H1 (cell line): Measurements from ENCODE around the gene ENTREP3. TPM values are rescaled to one million over a fixed set of nuclear protein-coding genes. Genes with fewer than 3 reads are reported as not detected.

Experiments
- CTCF ChIA-PET: fragments of 300-600 bp; sonication (Branson Sonifier 250); formaldehyde crosslinking; loops from one replicate; lab custom pipeline; 2021; ENCODE audit not compliant: partially characterized antibody; lab: Charles Lee
- POLR2A ChIA-PET: fragments of 300-600 bp; sonication (Branson Sonifier 250); formaldehyde crosslinking; loops from one replicate; lab custom pipeline; 2021; ENCODE audit warnings: inconsistent platforms; ENCODE audit not compliant: partially characterized antibody; lab: Charles Lee
- DNase-seq, 2 experiments: peaks; one replicate each; pipeline versions ENCODE4 v3.0.0 to v3.0.0-alpha.2; 2010 to 2022; ENCODE audit warnings: low spot score in 2 of 2, low read depth in 1 of 2, mixed read lengths in 1 of 2
- FAIRE-seq: peaks from 2 replicates; lab custom pipeline; 2011; peaks lifted over from hg19 to GRCh38; lab: Jason Lieb, UNC
- H2AFZ ChIP-seq: 2 replicates; pipeline ENCODE4 v1.8.1; 2012; ENCODE audit warnings: low read length, inconsistent platforms
- H2AK5ac ChIP-seq: 2 replicates; pipeline ENCODE4 v1.6.1; 2013; ENCODE audit warnings: low read depth, low read length
- H2BK120ac ChIP-seq: replicated peaks from 2 replicates; pipeline ENCODE3; 2013; ENCODE audit warnings: low read depth, low read length, inconsistent platforms
- H2BK12ac ChIP-seq: 2 replicates; pipeline ENCODE4 v1.6.1; 2013; ENCODE audit warnings: low read depth, low read length
- H2BK15ac ChIP-seq: 2 replicates; pipeline ENCODE4 v1.6.1; 2013; ENCODE audit warnings: low read length
- H2BK20ac ChIP-seq: 2 replicates; pipeline ENCODE4 v1.6.1; 2013; ENCODE audit warnings: low read length
- H2BK5ac ChIP-seq: 2 replicates; pipeline ENCODE4 v1.6.1; 2013; ENCODE audit warnings: low read depth, low read length
- H3K14ac ChIP-seq: 2 replicates; pipeline ENCODE4 v1.6.1; 2013; ENCODE audit warnings: inconsistent platforms; ENCODE audit not compliant: insufficient read length
- H3K18ac ChIP-seq: 2 replicates; pipeline ENCODE4 v1.6.1; 2013; ENCODE audit warnings: low read length; ENCODE audit errors: extremely low read depth
- H3K23ac ChIP-seq: 2 replicates; pipeline ENCODE4 v1.6.1; 2013; ENCODE audit warnings: inconsistent platforms; ENCODE audit not compliant: insufficient read length
- H3K23me2 ChIP-seq: 2 replicates; pipeline ENCODE4 v1.6.1; 2013; ENCODE audit warnings: low read depth, low read length
- H3K27ac ChIP-seq: 2 replicates; pipeline ENCODE4 v1.6.1; 2011; ENCODE audit warnings: low read depth, low read length, inconsistent platforms
- H3K27me3 ChIP-seq, 4 experiments: replicated peaks in 1 of 4; 1 replicate in 1 of 4; 2 replicates in 3 of 4; pipeline versions ENCODE4 v1.6.1 to v1.8.1; 2011 to 2013; ENCODE audit warnings: low read length in 3 of 4, mild to moderate bottlenecking in 3 of 4, inconsistent platforms in 2 of 4, mixed read lengths in 2 of 4, moderate library complexity in 1 of 4; ENCODE audit not compliant: control insufficient read depth in 3 of 4, insufficient read depth in 3 of 4; ENCODE audit errors: extremely low read depth in 1 of 4
- H3K36me3 ChIP-seq, 4 experiments: 2 replicates each; pipeline versions ENCODE4 v1.6.1 to v1.8.1; 2011 to 2013; ENCODE audit warnings: mild to moderate bottlenecking in 4 of 4, low read length in 3 of 4, moderate library complexity in 2 of 4, control low read depth in 1 of 4, inconsistent platforms in 1 of 4; ENCODE audit not compliant: insufficient read depth in 4 of 4, control insufficient read depth in 2 of 4
- H3K4ac ChIP-seq: replicated peaks from 2 replicates; pipeline ENCODE3; 2013; ENCODE audit warnings: low read length, low read depth, mixed read lengths, inconsistent platforms; ENCODE audit not compliant: insufficient read length
- H3K4me1 ChIP-seq, 4 experiments: replicated peaks in 1 of 4; 1 replicate in 1 of 4; 2 replicates in 3 of 4; pipeline versions ENCODE4 v1.6.1 to v1.8.1; 2011 to 2013; ENCODE audit warnings: low read length in 3 of 4, inconsistent platforms in 2 of 4, mixed read lengths in 1 of 4; ENCODE audit not compliant: insufficient read depth in 4 of 4, control insufficient read depth in 3 of 4
- H3K4me2 ChIP-seq, 2 experiments: 2 replicates each; pipeline versions ENCODE4 v1.6.1 to v1.8.1; 2011 to 2013; ENCODE audit warnings: low read depth in 2 of 2, low read length in 2 of 2, control low read depth in 1 of 2, inconsistent platforms in 1 of 2, mild to moderate bottlenecking in 1 of 2; ENCODE audit not compliant: insufficient read depth in 1 of 2
- H3K4me3 ChIP-seq, 4 experiments: fragments of 200-600, 300-600 bp in 1 of 4; sonication (generic), shearing (Covaris generic), sonication (Bioruptor Twin) in 1 of 4; 2 replicates each; pipeline versions ENCODE4 v1.5.1 to v1.8.1; 2011 to 2016; ENCODE audit warnings: low read length in 4 of 4, low read depth in 3 of 4, control low read depth in 2 of 4, inconsistent platforms in 2 of 4, mild to moderate bottlenecking in 2 of 4, mixed read lengths in 1 of 4, moderate library complexity in 1 of 4; ENCODE audit not compliant: insufficient read depth in 2 of 4; ENCODE audit errors: extremely low read depth in 1 of 4
- H3K56ac ChIP-seq: replicated peaks from 2 replicates; pipeline ENCODE3; 2013; ENCODE audit warnings: low read depth, mild to moderate bottlenecking, mixed read lengths, low read length, inconsistent platforms; ENCODE audit not compliant: insufficient read length
- H3K79me1 ChIP-seq: 2 replicates; pipeline ENCODE4 v1.6.1; 2013; ENCODE audit warnings: low read depth, low read length, control low read depth
- H3K79me2 ChIP-seq, 2 experiments: 2 replicates each; pipeline versions ENCODE4 v1.6.1 to v1.8.1; 2012 to 2013; ENCODE audit warnings: low read length in 2 of 2, mild to moderate bottlenecking in 2 of 2, inconsistent platforms in 1 of 2; ENCODE audit not compliant: insufficient read depth in 2 of 2, control insufficient read depth in 1 of 2
- H3K9ac ChIP-seq, 4 experiments: replicated peaks in 1 of 4; 1 replicate in 1 of 4; 2 replicates in 3 of 4; pipeline versions ENCODE4 v1.6.1 to v1.8.1; 2011 to 2013; ENCODE audit warnings: low read depth in 3 of 4, low read length in 3 of 4, control low read depth in 2 of 4, mild to moderate bottlenecking in 2 of 4, moderate library complexity in 2 of 4, inconsistent platforms in 1 of 4; ENCODE audit errors: extremely low read depth in 1 of 4
- H3K9me3 ChIP-seq, 2 experiments: 2 replicates each; pipeline versions ENCODE4 v1.6.1 to v1.8.1; 2012 to 2013; ENCODE audit warnings: mild to moderate bottlenecking in 2 of 2, moderate library complexity in 2 of 2, control low read depth in 1 of 2, inconsistent platforms in 1 of 2, low read depth in 1 of 2, low read length in 1 of 2, mixed read lengths in 1 of 2; ENCODE audit not compliant: insufficient read depth in 2 of 2
- H4K20me1 ChIP-seq, 2 experiments: replicated peaks in 1 of 2; 2 replicates each; pipeline versions ENCODE3 to v1.8.1; 2011 to 2013; ENCODE audit warnings: inconsistent platforms in 2 of 2, low read length in 2 of 2, mild to moderate bottlenecking in 1 of 2; ENCODE audit not compliant: insufficient read depth in 2 of 2, control insufficient read depth in 1 of 2
- H4K5ac ChIP-seq: 2 replicates; pipeline ENCODE4 v1.6.1; 2013; ENCODE audit warnings: low read length, low read depth, mixed read lengths, inconsistent platforms; ENCODE audit not compliant: insufficient read length
- H4K8ac ChIP-seq: 2 replicates; pipeline ENCODE4 v1.8.0; 2013; ENCODE audit warnings: mild to moderate bottlenecking, moderate library complexity, low read length, inconsistent platforms; ENCODE audit not compliant: insufficient read depth; ENCODE audit errors: extremely low read depth
- H4K91ac ChIP-seq: replicated peaks from 2 replicates; pipeline ENCODE3; 2013; ENCODE audit warnings: low read length, mixed read lengths, inconsistent platforms; ENCODE audit not compliant: insufficient read length
- CHD1 ChIP-seq: IDR thresholded peaks from 2 replicates; pipeline ENCODE4 v1.6.1; 2012; ENCODE audit warnings: low read depth, low read length, improper control_type of control experiment
- FOSL1 ChIP-seq: IDR thresholded peaks from 2 replicates; pipeline ENCODE4 v1.6.1; 2011; ENCODE audit warnings: mild to moderate bottlenecking, low read depth, low read length, moderate library complexity; ENCODE audit not compliant: insufficient read depth
- POLR2AphosphoS5 ChIP-seq: IDR thresholded peaks from 2 replicates; pipeline ENCODE4 v1.6.1; 2011; ENCODE audit warnings: low read depth, low read length
- POU5F1 ChIP-seq: IDR thresholded peaks from 2 replicates; pipeline ENCODE4 v1.6.1; 2011; ENCODE audit warnings: low read depth, mild to moderate bottlenecking, low read length, moderate library complexity
- SAP30 ChIP-seq: fragments of 300-600 bp; sonication (generic); IDR thresholded peaks from 2 replicates; pipeline ENCODE4 v1.7.1; 2012; ENCODE audit warnings: low read length, moderate library complexity, mild to moderate bottlenecking, inconsistent platforms; ENCODE audit not compliant: insufficient read depth, insufficient replicate concordance
- SP4 ChIP-seq: IDR thresholded peaks from 2 replicates; pipeline ENCODE4 v1.6.1; 2012; ENCODE audit warnings: low read length, inconsistent platforms
- TAF1 ChIP-seq: IDR thresholded peaks from 2 replicates; pipeline ENCODE4 v1.6.1; 2011; ENCODE audit warnings: mild to moderate bottlenecking, low read depth, low read length
- YY1 ChIP-seq: IDR thresholded peaks from 2 replicates; pipeline ENCODE4 v1.6.1; 2011; ENCODE audit warnings: low read depth, mild to moderate bottlenecking, low read length
- WGBS, 2 experiments: shearing (Covaris generic) in 1 of 2; methylation state at CpG; one replicate each; pipeline versions ENCODE4 v1.1.6 to v1.1.7; 2013 to 2015; ENCODE audit warnings: low lambda C conversion rate in 2 of 2, mixed read lengths in 2 of 2, inconsistent platforms in 1 of 2, low coverage in 1 of 2, missing lambda C conversion rate in 1 of 2; ENCODE audit not compliant: insufficient replicate concordance in 2 of 2, insufficient coverage in 1 of 2, insufficient read length in 1 of 2; ENCODE audit errors: extremely low coverage in 1 of 2, missing lambda C conversion rate in 1 of 2; 5-methylcytosine and 5-hydroxymethylcytosine counted together
- polyA plus RNA-seq, 7 experiments: library from polyadenylated mRNA; depleted of rRNA in 3 of 7; stranded (reverse) in 5 of 7; unstranded in 2 of 7; fragments of >200 nt in 5 of 7; fragments of 200-250 nt in 2 of 7; gene quantifications; 1 replicate in 5 of 7; 2 replicates in 1 of 7; 4 replicates in 1 of 7; pipeline versions ENCODE4 v1.2.1 to v1.2.3, GENCODE V29; 2011 to 2013; ENCODE audit warnings: missing spikeins in 2 of 7, mixed read lengths in 2 of 7
- total RNA-seq: library from RNA; stranded (reverse); fragmentation: NEBNext Ultra II Directional; extraction: Animal tissue kit (Norgen Biotek cat#: 25700); gene quantifications from 2 replicates; pipeline ENCODE4 v1.2.1, GENCODE V29; 2021
- TF ChIP-seq, protein P1 (sequence below): IDR thresholded peaks from 2 replicates; pipeline ENCODE4 v1.6.1; 2011; ENCODE audit warnings: low read length, improper control_type of control experiment

ENTREP3 gene
- total and polyA plus RNA-seq, 2 of the 8 experiments (the other 6 are each of a cell fraction or from before 2014, with no cell fraction given), result 22.8 to 52.2 TPM

DNA sequence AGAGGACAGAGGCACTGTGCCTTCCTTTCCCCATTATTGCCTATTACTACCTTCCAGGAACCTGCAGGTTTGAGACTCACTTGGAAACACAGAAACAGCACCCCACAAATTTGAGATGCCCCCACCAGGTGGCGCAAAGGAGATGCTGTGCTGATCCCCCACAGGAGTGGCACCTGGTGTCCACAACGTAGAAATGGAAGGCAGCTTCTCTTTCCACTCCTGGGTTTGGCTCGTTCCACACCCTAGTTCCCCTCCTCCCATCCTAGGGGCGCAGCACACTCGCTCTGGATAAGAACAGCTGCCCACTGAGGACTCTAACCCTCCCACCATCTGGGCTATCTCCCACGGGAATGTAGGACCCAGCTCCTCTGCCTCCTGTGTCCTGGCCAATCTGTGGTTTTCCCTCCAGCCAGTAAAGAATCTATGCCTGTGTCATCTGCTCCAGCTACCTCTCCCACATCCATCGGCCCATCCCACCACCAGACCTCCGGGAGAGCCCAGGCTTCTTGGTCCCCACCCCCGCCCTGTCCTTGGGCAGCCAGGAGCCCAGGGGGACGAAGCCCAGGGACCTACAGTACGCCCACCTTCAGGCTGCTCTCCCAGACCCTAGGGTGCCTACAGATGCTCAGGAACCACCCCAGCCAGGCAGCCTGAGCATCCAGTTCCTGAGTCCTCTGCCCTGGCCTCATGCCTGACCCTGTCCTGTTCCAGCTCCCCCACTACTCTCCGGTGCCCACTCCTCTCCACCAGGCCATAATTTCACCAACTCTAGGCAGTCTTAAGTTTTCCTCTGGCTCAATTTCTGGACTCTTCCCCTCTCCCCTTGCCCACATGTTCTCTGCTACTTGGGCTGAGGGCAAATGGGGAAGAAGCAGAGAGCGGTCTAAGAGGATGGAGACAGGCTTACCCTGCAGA lies 48.1 kb downstream of the ENTREP3 start:
- Histone ChIP-seq H4K5ac (peak overlapping the region; percentile 70), H3K4ac (peak overlapping the region; percentile 36), H3K56ac (no peak overlapping the region), H3K4me3 (peak overlapping the region; percentile 25 to 86 (median 32); a peak in 6 of 8 replicates), H4K20me1 (peaks cover 6 to 8% of the 10 kb centered on the region in 2 experiments), H3K18ac (peak overlapping the region; percentile 26; the same call in 1 of the 2 replicates), H4K91ac (peak overlapping the region; percentile 20), H2BK20ac (no peak overlapping the region; the same call in 1 of the 2 replicates), H3K27ac (peak overlapping the region; percentile 45; the same call in 1 of the 2 replicates), H3K14ac (no peak overlapping the region), H3K4me2 (peak overlapping the region; percentile 91 to 99), H3K79me2 (no peaks in the 10 kb centered on the region), H2BK15ac (no peak overlapping the region; the same call in 1 of the 2 replicates), H3K27me3 (peaks cover 0 to 3% (median 0%) of the 10 kb centered on the region in 4 experiments; a peak in 2 of 7 replicates), H3K9ac (peak overlapping the region in 3 of 4 experiments; percentile 38 to 63 (median 54); a peak in 5 of 7 replicates), H2AFZ (no peak overlapping the region), H4K8ac (no peak overlapping the region; the same call in 1 of the 2 replicates), H3K4me1 (peaks cover 3 to 20% (median 12%) of the 10 kb centered on the region in 4 experiments), H2BK5ac (no peak overlapping the region), H3K79me1 (no peaks in the 10 kb centered on the region), H3K36me3 (peaks cover 4 to 24% (median 12%) of the 10 kb centered on the region in 4 experiments; a peak in 7 of 8 replicates), H3K23ac (no peak overlapping the region), H3K23me2 (peaks cover 17% of the 10 kb centered on the region), H2BK12ac (peak overlapping the region; percentile 51; the same call in 1 of the 2 replicates), H2AK5ac (0 out of 2 replicates have a peak overlapping the region, but pooled peaks have one; percentile 11), H2BK120ac (no peak overlapping the region), H3K9me3 (no peaks in the 10 kb centered on the region)
- ChIA-PET POLR2A (interaction anchor here (0.6 to 19.4 kb wide), 26 partner anchors 8 to 1076 kb away, joined by 3 to 512 read pairs (median 4); partner anchors contain the start of genes ENTREP3, KRTCAP2, PMVK and RUSC1), CTCF (interaction anchor here (0.7 to 5.7 kb wide), 23 partner anchors 9 to 204 kb away, joined by 3 to 62 read pairs (median 5); partner anchors contain the start of gene SCAMP3)
- DNase-seq, result peak; percentile 81 to 96
- FAIRE-seq, result peak; percentile 88
- WGBS, 2 experiments, result 23% methylated on average over 13 of the region's 13 CpGs; no CpG with 5 or more reads in 1 of the 2 experiments
- TF ChIP-seq SP4, result no peak
- no peak for TF ChIP-seq FOSL1
- peak; percentile 79 for TF ChIP-seq POLR2AphosphoS5
- TF ChIP-seq POU5F1, result no peak
- 0 out of 2 replicates have a peak, but pooled peaks have one; percentile 12 for TF ChIP-seq YY1
- TF ChIP-seq, protein P1, sequence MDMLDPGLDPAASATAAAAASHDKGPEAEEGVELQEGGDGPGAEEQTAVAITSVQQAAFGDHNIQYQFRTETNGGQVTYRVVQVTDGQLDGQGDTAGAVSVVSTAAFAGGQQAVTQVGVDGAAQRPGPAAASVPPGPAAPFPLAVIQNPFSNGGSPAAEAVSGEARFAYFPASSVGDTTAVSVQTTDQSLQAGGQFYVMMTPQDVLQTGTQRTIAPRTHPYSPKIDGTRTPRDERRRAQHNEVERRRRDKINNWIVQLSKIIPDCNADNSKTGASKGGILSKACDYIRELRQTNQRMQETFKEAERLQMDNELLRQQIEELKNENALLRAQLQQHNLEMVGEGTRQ, result 0 out of 2 replicates have a peak, but pooled peaks have one; percentile 40
- no peak for TF ChIP-seq TAF1
- TF ChIP-seq CHD1, result no peak
- no peak for TF ChIP-seq SAP30
